HG02678 (cell line): ENCODE measurements around the gene HNMT.
"Not testable (repeated sequence)": the region's sequence is repeated elsewhere in the genome, so short reads cannot be mapped to it uniquely, and the experiment has no call there.

ENCODE experiments used
- ATAC-seq: cut with Tn5 transposase; IDR thresholded peaks from one replicate; pipeline ENCODE4 v1.9.1; 2021; ENCODE audit warnings: mild to moderate bottlenecking, moderate library complexity; ENCODE audit not compliant: unreplicated experiment

The HNMT gene

GRCh38 chr2:137973280-137973679 lies 9.0 kb downstream of the HNMT start:
- no peak for ATAC-seq

GRCh38 chr2:137975280-137976271 lies 11.3 kb downstream of the HNMT start:
- no peak for ATAC-seq

GRCh38 chr2:137976274-137976673 lies 12.0 kb downstream of the HNMT start:
- ATAC-seq: no peak

- ATAC-seq: no peak
Observed at GRCh38 chr2:137977790-137978189, 13.5 kb downstream of the HNMT start.

GRCh38 chr2:137980459-137980858 lies 16.2 kb downstream of the HNMT start:
- ATAC-seq: no peak

GRCh38 chr2:137981112-137981656 lies 16.9 kb downstream of the HNMT start:
- no peak for ATAC-seq

GRCh38 chr2:137983581-137983980 lies 19.3 kb downstream of the HNMT start:
- ATAC-seq: no peak

GRCh38 chr2:137986268-137986667 lies 22.0 kb downstream of the HNMT start:
- ATAC-seq: no peak

GRCh38 chr2:137987011-137987410 lies 22.7 kb downstream of the HNMT start:
- no peak for ATAC-seq

GRCh38 chr2:137991078-137991477 lies 26.8 kb downstream of the HNMT start:
- no peak for ATAC-seq

GRCh38 chr2:137992039-137992646 lies 27.9 kb downstream of the HNMT start:
- ATAC-seq: no peak

GRCh38 chr2:137993715-137994476 lies 29.6 kb downstream of the HNMT start:
- ATAC-seq: not testable (repeated sequence)

- ATAC-seq: not testable (repeated sequence)
Observed at GRCh38 chr2:137995368-137995767, 31.1 kb downstream of the HNMT start.

GRCh38 chr2:137996158-137996557 lies 31.9 kb downstream of the HNMT start:
- not testable (repeated sequence) for ATAC-seq

GRCh38 chr2:137997733-137998132 lies 33.5 kb downstream of the HNMT start:
- no peak for ATAC-seq

GRCh38 chr2:137998503-137998902 lies 34.2 kb downstream of the HNMT start:
- no peak for ATAC-seq

GRCh38 chr2:137999273-137999672 lies 35.0 kb downstream of the HNMT start:
- ATAC-seq: no peak

- no peak for ATAC-seq
Observed at GRCh38 chr2:138000009-138000408, 35.7 kb downstream of the HNMT start.

GRCh38 chr2:138000796-138001195 lies 36.5 kb downstream of the HNMT start:
- ATAC-seq: no peak

GRCh38 chr2:138003411-138003810 lies 39.1 kb downstream of the HNMT start:
- no peak for ATAC-seq

GRCh38 chr2:138007431-138007830 lies 43.2 kb downstream of the HNMT start:
- ATAC-seq: no peak
